T-helper 1 cell treated with Interleukin-12 subunit alpha and Interleukin-12 subunit beta and Interleukin-4 antibody, amounts not matched to agents 30 ng/mL and 1 ng/mL, for 36 hours (primary cell): ENCODE measurements around the gene FOXL3. TPM values are rescaled to one million over a fixed set of nuclear protein-coding genes. Genes with fewer than 3 reads are reported as not detected.
"Not testable (repeated sequence)": the region's sequence is repeated elsewhere in the genome, so short reads cannot be mapped to it uniquely, and the experiment has no call there.

Source experiments
- intact Hi-C: fragments of 100-400 bp; cut with micrococcal nuclease; formaldehyde crosslinking; loops from one replicate; pipeline ENCODE4 v1.15.1; 2024
- total RNA-seq: library from RNA; stranded (reverse); gene quantifications from 2 replicates; pipeline ENCODE4 v1.2.3, GENCODE V29; 2022

The FOXL3 gene
- total RNA-seq, 1 donor from 2014 or later: not detected

DNA sequence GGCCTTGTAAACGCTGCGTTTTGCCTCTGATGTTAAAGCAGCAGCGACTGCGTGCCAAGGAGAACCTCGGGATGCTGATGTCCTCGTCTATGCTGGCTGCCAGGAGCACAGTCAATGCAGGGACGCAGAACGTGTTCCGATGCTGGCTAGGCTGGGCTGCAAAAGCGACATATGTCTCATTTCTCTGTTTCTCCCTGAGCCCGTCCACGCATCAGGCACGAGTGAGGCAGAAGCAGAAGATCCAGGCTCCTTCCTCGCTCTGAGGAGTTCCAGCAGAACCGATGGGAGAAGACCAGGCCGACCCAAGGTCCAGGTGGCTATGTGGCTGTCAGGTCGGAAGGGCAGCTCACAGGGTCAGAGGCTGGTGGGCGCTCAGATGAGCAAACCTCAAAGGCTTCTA lies 3.7 kb upstream of the FOXL3 start:
- intact Hi-C loops: no loop called here

DNA sequence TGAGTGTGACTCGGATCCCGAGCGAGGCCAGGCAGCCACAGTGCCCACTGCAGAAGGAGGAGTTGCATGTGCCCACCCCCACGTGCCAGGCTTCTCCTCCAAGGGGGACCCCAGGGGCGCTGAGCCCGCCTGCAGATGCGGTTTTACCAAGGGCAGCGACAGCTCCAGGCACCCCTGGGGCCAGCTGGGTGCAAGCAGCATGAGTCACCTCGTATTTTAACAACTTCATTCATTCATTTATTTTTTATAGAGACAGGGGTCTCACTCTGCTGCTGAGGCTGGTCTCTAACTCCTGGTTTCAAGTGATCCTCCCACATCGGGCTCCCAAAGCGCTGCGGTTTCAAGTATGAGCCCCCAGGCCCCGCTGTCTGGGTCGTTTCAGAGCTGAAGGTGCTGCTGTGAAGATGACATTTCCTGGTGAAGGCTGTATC lies 1.3 kb upstream of the FOXL3 start:
- intact Hi-C loops: no loop called here

DNA sequence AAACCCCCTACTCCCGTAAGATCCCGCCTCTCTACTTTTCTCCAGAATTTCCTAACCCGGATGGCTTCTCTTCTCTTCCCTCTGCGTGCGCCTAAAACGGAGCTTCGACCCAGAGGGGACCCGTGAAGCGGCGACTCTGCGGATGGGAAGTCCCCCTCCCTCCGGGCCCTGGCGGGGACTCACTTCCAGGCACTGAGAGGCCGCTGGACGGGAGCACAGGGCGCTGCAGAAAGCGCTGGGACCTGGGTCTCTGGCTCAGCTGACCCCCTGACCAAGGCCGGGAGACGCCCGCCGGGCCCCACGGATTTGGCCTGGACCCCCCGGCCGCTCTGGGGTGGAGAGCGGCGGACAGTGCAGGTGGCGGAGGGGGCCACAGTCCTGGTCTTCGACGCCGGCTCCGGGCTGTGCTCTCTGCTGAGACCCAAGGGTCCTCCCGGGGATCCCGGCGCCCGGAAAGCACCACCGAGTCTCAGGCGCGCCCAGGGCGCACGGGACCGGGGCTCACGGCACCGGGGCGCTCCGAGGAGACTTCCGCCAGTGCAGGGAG lies 688 bp upstream of the FOXL3 start:
- intact Hi-C loops: no loop called here

DNA sequence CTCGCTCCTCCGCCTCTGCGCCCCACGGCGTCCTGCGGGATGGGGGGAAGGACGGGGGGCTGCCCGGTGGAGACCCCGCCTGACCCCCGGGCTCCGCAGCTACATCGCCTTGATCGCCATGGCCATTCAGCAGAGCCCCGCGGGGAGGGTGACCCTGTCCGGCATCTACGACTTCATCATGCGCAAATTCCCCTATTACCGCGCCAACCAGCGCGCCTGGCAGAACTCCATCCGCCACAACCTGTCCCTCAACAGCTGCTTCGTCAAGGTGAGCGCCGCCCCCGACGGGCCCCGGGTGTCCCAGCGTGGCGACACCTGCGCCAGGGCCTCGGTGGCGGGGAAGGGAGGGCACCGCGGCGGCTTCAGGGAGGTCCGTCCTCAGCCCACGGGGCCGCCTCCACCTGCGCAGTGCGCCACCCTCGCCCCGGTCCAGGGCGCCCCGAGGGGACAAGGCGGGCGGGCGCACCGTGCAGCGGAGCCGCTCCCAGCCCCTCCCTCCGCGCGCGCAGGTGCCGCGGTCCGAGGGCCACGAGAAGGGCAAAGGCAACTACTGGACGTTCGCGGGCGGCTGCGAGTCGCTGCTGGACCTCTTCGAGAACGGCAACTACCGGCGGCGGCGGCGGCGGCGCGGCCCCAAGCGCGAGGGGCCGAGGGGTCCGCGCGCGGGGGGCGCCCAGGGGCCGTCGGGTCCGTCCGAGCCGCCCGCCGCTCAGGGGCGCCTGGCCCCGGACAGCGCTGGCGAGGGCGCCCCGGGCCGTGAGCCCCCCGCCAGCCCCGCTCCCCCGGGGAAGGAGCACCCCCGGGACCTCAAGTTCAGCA lies 793 bp downstream of the FOXL3 start:
- intact Hi-C loops: no loop called here

DNA sequence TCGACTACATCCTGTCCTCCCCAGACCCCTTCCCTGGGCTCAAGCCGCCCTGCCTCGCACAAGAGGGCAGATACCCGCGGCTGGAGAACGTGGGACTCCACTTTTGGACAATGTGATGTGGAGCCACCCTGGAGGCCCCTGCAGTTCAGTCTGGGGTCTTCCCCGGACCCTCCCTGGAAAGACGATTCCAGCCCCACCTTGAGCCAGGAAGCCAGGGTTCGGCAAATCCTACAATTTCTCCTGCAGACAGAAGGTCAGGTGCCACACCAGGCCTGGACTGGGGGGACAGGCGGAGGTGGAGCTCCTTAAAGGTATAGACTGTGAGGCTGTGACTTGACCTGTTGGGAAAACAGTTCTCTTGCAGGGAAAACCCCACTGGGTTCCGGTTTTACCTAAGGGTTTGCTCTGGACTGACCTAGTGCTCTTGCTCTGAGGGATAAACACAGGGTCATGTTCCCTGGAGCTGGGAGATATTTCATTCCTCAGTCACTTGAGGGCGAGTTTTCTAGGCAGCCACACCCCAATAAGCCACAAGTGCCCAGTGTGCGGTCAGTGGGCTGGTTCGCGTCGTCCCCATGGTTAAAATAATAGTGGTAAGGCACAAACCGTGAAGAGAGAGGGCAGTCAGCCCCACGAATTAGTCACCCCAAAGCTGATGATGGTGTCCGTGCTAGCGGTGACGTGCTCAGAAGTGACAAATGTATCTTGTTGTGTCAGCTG lies 1.6 kb downstream of the FOXL3 start:
- intact Hi-C loops: no loop called here

DNA sequence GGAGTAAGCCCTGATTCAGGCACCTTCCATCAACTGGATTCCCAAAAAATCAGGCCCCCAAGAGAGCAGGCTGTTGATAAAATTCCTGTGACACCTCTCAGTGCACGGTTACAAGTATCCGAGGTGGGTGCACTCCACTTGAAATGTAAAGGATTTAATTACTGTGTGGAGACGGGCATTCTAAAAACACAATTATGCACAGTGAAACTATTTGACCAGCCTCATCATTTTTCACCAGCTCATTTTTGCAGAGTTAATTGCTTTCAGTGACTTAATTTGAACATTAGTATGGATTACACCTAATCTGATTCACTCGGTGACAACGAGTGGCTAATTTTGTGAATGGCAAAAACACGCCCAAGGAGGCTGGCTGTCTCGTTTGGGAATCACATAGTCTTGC lies 2.3 kb downstream of the FOXL3 start:
- intact Hi-C loops: no loop called here

DNA sequence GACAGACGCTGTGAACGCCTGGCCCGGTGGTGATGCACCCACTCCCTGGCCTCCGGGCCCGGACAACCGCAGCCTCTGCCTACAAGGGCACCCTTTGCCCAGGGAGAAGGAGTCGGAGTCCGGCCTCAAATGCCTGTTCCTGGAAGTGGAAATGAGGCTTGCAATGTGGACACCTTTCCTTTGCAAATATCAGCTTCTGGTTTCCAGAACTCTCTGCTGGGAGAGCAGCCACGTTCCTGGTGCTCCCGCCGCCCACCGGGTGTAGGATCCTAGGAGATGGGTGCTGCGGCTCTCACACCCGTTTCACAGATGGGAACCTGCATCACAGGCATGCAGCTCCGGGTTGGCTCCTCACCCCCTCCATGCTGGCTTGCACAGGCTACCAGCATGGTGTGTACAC lies 2.9 kb downstream of the FOXL3 start:
- intact Hi-C loops: no loop called here

DNA sequence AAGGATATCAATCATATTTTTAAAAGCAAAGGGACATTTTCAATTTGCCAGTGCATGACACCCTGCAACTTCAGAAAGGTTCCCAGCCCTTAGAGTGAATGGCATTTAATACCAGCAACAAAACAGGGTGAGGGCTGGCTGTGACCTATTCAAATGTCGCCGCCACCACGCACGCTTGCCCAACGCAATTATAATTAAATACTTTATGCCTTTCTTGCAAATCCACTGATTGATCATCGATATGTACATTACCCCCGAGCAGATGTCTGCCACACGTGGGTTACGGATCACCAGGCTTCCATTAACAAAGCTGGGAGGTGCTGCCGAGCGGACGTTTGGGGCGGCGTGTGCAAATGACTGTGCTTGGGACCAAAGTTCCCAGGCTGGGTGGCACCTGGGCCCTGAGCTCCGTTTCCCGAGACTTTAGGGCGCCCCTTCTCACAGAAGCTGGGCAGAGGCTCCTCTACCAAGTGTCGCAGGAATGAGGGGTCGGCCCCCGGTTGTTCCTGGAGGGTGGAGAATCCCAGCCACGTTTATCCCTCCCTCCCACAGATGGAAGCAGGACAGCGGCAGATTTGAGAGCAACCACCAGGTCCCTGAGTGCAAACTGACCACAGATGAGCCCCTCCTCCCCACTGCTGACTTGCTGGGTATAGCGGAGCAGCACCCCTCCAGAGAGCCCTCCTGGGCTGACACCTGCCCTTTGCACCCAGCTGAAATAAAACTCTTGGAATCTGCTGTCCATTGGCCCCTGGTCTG lies 3.9 kb downstream of the FOXL3 start:
- intact Hi-C loops: no loop called here

DNA sequence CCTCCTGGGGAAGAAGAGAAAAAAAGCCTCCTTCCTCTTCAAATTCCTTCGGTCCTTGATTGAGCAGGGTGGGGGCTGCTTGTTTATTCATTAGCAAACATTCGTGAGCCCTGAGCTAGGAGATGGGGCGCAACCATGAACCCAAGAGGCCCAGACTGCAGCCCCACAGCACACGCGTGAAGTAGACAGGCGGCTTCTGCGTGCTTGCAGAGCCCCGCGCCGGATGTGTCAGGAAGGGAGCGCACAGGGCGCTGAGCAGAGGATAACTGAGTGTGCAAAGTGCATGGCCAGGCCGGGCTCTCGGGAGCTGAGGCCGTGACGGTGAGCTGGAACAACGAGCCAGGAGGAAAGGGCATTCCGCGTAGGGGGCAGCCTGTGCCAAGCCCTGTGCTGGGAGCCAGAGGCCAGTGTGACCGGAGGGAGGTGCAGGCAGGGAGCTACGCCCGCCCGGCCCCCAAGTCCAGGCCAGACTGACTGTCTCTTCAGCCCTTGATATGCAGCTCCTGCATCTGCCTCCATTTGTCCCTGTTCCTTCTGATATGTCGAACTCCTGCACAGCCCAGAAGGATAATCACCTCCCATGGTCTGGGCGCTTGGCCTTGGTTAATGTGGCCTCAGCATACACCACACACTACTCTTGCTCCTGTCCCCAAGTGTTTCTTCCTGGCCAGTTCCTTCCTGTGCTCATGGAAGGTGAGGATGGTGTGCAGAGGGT lies 4.6 kb downstream of the FOXL3 start:
- intact Hi-C loops: no loop called here

DNA sequence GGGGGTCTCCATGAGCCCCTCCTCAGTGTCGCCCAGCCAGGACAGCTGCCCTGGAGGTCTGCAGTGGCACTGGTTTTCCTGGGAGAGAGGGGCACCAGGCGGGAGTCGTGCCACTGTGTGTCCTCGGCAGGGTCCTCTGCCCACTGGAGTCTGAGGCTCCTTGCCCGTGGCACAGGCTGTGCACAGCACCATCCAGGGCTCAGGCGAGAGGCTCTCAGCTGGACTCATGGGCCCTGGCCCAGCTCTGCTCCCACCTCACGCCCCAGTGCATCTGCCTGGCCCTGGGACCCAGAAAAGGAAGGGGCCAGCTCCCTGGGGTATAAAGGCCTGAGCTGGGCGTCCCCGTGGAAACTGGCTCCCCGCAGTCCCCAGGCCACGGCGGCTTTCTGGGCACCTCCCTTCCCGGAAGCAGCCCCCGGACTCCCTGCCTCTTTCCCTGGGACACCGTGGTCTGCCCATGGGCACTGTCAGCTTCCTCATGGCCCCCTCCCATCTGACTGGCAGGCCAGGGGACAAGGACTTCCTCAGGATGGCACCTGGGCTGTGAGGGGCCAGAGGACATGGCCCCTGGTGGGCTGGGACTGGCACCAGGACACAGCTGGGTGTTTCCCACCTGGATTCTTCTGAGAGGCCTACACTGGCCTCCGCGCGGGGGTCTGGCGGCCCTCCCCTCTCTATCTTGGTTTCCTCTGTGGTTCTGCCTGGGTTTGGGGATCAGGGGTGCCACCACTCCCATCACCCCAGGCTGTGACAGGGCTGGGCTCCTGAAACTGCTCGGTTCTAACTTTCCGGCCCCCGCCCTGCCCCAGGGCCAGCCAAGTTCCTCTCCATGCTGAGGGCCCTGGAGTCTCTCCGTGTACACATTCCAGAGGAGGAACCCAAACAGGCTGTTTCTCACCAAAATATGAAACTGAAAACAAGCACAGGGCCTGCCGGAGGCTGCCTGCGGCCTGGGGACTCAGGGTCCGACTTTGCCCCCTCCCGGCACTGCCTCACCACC lies 5.5 kb downstream of the FOXL3 start:
- intact Hi-C loops: no loop called here

DNA sequence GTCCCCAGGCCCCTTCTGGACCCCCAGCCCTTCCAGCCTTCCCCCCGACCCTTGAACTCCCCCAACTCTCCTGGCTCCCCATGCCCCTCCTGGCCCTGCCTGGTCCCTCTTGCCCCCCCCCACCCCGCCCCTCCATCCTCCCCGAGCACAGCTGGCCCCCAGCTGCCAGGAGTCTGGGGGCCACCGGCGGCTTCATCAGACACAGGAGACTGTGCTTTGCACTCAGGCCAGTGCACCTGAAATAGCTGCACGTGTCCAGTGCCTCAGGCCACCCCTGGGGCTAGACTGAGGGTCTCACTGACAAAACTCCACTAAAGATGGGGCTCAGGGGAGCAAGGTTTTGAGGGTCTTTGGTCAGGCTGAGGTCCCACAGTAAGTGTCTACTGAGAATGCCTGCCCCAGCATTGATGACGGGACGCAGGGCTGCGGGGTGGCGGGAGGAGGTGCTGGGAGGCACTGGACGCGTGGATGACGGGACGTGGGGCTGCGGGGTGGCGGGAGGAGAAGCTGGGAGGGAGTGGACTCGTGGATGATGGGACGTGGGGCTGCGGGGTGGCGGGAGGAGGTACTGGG lies 6.5 kb downstream of the FOXL3 start:
- intact Hi-C loops: no loop called here

DNA sequence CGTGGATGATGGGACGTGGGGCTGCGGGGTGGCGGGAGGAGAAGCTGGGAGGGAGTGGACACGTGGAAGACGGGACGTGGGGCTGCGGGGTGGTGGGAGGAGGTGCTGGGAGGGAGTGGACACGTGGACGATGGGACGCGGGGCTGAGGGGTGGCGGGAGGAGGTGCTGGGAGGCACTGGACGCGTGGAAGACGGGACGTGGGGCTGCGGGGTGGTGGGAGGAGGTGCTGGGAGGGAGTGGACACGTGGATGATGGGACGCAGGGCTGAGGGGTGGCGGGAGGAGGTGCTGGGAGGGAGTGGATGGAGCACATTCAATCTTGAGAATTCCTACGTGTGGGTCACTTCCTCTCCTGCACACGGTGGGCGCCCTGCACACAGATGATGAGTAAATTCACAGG lies 7.2 kb downstream of the FOXL3 start:
- intact Hi-C loops: not testable (repeated sequence)

DNA sequence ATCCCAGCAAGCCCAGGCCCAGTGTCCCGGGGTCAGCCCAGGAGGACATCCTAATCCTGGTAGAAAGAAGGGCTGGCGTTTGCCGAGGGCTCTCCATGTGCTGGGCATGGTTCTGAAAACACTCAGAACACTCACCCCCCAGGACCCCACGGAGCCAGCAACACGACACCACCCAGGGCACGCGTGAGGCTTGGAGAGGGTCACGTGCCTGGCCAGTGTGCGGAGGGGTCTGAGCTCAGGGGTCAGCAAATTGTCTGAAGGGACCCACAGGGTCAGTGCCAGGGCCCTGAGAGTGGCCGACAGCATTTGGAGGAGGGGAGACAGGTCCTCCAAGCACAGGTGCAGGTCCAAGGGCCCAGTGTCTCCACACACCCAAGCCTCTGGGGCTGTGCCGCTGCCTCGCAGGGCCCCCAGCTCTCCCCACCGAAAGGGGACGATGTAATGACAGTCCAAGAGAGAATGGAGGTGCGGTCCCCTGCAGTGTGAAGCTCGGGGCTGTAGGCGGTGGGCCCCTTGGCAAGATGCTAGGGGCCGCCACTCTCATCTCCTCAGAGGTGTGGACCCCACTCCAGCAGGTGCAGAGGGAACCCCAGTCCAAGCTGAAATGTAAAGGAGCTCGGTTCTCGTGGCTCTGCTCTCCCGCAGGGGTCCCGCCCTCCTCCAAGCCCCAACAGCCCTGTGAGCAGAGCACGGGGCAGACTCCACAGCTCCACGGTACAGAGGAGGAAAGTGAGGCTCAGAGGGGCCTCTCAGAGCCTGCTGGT lies 7.8 kb downstream of the FOXL3 start:
- intact Hi-C loops: no loop called here

DNA sequence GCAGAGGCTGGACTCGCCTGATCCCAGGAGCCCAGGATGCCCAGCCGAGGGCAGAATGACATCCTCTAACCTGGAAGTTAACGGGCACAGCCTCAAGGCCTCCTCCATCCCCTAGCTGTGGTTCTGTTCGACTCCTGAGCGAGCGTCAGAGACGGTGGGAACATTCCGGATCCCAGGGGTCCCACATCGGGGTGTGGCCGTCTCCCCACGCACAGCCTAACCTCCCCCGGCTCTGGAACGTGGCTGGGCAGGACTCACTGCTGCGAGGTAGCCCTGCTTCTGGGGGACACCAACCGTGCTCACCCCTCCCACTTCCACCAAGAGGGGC lies 8.4 kb downstream of the FOXL3 start:
- intact Hi-C loops: no loop called here

DNA sequence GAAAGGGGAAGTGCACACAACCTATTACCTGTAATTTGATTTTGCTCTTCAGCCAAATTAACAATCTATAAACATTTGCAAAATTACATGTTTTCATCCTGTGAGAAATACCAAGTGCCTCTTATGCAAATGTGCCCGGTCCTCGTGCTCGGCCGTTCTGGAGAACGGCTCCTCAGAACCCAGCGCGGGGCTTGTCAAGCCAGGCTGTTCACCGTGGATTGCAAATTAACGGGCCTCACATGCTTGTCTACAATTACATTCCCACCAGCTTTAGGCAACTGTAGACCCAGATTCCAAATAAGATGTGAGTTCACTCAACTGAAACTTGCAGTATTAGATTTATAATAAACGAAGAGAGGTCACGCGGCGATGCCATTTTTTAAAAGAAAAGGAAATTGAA lies 8.8 kb downstream of the FOXL3 start:
- intact Hi-C loops: no loop called here

DNA sequence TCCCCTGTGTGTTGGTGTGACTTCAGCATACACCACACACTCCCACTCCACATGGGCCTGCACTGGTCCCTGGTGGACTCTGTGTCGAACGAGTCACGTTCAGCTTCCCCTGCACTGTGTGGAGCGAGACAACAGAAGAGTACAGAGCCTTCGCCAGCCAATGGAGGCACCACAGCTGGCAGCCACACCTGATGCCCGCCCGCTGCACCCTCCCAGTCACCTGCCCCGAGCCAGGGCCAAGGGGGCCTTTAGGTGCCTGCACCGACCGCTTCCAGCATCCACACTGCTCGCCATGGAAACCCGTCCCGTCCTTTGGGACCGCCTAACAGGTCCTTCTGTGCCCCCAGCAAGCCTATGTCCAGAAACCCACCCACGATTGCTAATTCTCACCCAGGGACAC lies 9.2 kb downstream of the FOXL3 start:
- intact Hi-C loops: no loop called here

DNA sequence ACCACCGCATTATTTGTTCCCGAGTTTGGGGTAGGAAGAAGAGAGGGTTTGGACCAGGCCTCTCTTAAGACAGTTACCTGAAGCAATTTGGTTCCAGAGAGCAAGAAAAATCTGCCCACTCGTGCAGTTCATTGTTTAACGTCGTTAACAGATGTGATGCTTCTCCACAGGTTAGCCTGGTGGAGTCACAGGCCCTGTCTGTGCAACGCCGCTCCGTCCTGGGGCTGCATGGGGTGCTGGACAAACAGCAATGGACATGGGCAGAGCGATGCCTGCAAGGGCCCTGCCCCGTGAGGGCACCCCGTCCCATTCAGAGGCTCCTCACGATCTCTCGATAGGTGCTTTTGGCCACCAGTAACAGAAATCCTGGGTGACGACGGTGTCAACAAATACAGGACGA lies 9.7 kb downstream of the FOXL3 start:
- intact Hi-C loops: no loop called here

DNA sequence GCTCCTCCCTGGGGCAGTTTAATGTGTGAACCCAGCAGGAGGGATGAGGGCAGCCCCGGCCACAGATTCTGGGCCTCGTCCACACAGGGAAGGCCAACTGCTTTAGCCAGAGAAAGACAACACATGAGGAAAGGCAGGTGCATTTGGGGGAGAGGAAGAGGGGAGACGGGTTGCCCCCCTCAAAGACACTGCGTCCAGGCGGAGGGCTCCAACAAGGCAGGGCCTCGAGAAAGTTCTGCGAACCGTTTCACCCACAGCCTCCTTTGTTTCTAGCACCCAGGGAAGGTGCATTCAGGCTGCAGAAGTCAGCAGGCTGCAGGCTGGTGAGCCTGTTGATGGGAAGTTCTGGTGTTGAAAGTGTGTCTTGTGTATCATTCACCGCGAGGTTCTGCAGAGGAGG lies 10.1 kb downstream of the FOXL3 start:
- intact Hi-C loops: no loop called here
